GM23338 (cell line): ENCODE results near the gene DPP9.

Source experiments
- EZH2phosphoT487 ChIP-seq: fragments of 200-600 bp; sonication (generic); IDR thresholded peaks from one replicate; pipeline ENCODE4 v1.8.1; 2018; ENCODE audit warnings: antibody characterized with exemption; ENCODE audit not compliant: unreplicated experiment
- POLR2AphosphoS5 ChIP-seq: IDR thresholded peaks from 2 replicates; pipeline ENCODE4 v1.6.1; 2016; ENCODE audit warnings: antibody characterized with exemption, low read depth
- STAT1 ChIP-seq: IDR thresholded peaks from one replicate; pipeline ENCODE4 v1.6.1; 2016; ENCODE audit warnings: antibody characterized with exemption; ENCODE audit not compliant: unreplicated experiment

DNA sequence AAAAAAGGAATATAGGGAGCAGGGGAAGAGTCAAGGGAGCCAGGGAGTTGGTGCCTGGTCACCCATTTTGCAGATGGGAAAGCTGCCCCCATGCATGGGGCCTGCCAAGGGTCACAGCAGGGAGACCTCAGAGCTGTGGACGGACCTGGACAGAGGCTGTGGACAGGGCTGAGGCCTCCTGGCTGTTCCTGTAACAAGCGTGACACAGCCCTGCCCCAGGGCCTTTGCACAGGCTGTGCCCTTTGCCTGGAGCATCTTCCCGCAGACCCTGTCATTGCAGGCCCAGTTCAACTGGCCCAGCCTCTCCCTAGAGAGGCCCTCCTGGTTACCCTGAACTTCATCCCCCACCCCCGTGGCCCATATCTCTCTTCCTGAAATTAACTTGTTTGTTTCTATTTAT is 77.9 kb downstream of the DPP9 start:
- TF ChIP-seq STAT1 = no peak
- no peak for TF ChIP-seq EZH2phosphoT487
- TF ChIP-seq POLR2AphosphoS5 = no peak
